Erythroblast (primary cell): ENCODE data around the gene DAGLA.

ENCODE experiments used
- DNase-seq, 2 experiments: peaks; one replicate each; lab custom pipeline; 2025; lab: John Stamatoyannopoulos, UW
- GATA1 ChIP-seq: IDR thresholded peaks from 2 replicates; pipeline ENCODE4 v1.6.1; 2011; ENCODE audit warnings: low read depth, mild to moderate bottlenecking, control low read depth, low read length, moderate library complexity
- POLR2A ChIP-seq: IDR thresholded peaks from 2 replicates; pipeline ENCODE4 v1.6.1; 2011; ENCODE audit warnings: mild to moderate bottlenecking, low read length

DAGLA gene

GRCh38 chr11:61738776-61739175 lies 58.6 kb downstream of the DAGLA start:
- no peak for DNase-seq
- TF ChIP-seq GATA1, result no peak
- no peak for TF ChIP-seq POLR2A

- TF ChIP-seq GATA1 (no peak), POLR2A (no peak)
- no peak for DNase-seq
These were observed 59.2 kb downstream of the DAGLA start for GRCh38 chr11:61739413-61739812.

- no peak for TF ChIP-seq POLR2A
- no peak for DNase-seq
These were observed 59.8 kb downstream of the DAGLA start for GRCh38 chr11:61739966-61740365.

- no peak for DNase-seq
These were observed 62.2 kb downstream of the DAGLA start for GRCh38 chr11:61742391-61742790.

GRCh38 chr11:61743486-61744095 lies 63.4 kb downstream of the DAGLA start:
- no peak for DNase-seq
- TF ChIP-seq POLR2A (no peak), GATA1 (no peak)

More at GRCh38 chr11:61742391-61742790, 62.2 kb downstream of the DAGLA start:
- TF ChIP-seq POLR2A (no peak), GATA1 (no peak)

GRCh38 chr11:61744181-61744580 lies 64.0 kb downstream of the DAGLA start:
- no peak for TF ChIP-seq POLR2A
- no peak for TF ChIP-seq GATA1
- DNase-seq, result no peak

- TF ChIP-seq POLR2A (no peak), GATA1 (no peak)
- no peak for DNase-seq
These were observed 64.5 kb downstream of the DAGLA start for GRCh38 chr11:61744609-61745156.

GRCh38 chr11:61745781-61746441 lies 65.7 kb downstream of the DAGLA start:
- DNase-seq, result no peak
- TF ChIP-seq GATA1, result no peak
- no peak for TF ChIP-seq POLR2A

- no peak for TF ChIP-seq POLR2A
- TF ChIP-seq GATA1, result no peak
- no peak for DNase-seq
These were observed 66.4 kb downstream of the DAGLA start for GRCh38 chr11:61746442-61747191.

GRCh38 chr11:61747192-61747966 lies 67.2 kb downstream of the DAGLA start:
- peak; percentile 70 to 79 for DNase-seq

GRCh38 chr11:61747967-61748285 lies 67.7 kb downstream of the DAGLA start:
- DNase-seq, result no peak
- TF ChIP-seq GATA1, result no peak
- TF ChIP-seq POLR2A, result no peak

More at GRCh38 chr11:61747192-61747966, 67.2 kb downstream of the DAGLA start:
- TF ChIP-seq GATA1, result no peak
- no peak for TF ChIP-seq POLR2A

GRCh38 chr11:61749591-61750217 lies 69.5 kb downstream of the DAGLA start:
- peak; percentile 13 to 31 for DNase-seq
- no peak for TF ChIP-seq GATA1
- no peak for TF ChIP-seq POLR2A

GRCh38 chr11:61750631-61751273 lies 70.6 kb downstream of the DAGLA start:
- TF ChIP-seq GATA1 (no peak), POLR2A (no peak)
- DNase-seq, result no peak
